GM23338 (cell line): ENCODE measurements around the gene IFIT1B.

Experiments used
- CTCF ChIP-seq, 2 experiments: fragments of 200-600 bp in 1 of 2; sonication (generic) in 1 of 2; conservative IDR thresholded peaks; 2 replicates each; pipeline versions ENCODE4 v1.5.1 to v1.6.1; 2016 to 2017; ENCODE audit warnings: antibody characterized with exemption in 2 of 2, low read depth in 2 of 2, mild to moderate bottlenecking in 2 of 2, moderate library complexity in 1 of 2
- EZH2 ChIP-seq: fragments of 200-600 bp; sonication (generic); IDR thresholded peaks from one replicate; pipeline ENCODE4 v1.8.0; 2017; ENCODE audit warnings: antibody characterized with exemption, mild to moderate bottlenecking, low read depth; ENCODE audit not compliant: unreplicated experiment
- EZH2phosphoT487 ChIP-seq: fragments of 200-600 bp; sonication (generic); IDR thresholded peaks from one replicate; pipeline ENCODE4 v1.8.1; 2018; ENCODE audit warnings: antibody characterized with exemption; ENCODE audit not compliant: unreplicated experiment
- POLR2AphosphoS5 ChIP-seq: IDR thresholded peaks from 2 replicates; pipeline ENCODE4 v1.6.1; 2016; ENCODE audit warnings: antibody characterized with exemption, low read depth
- TF ChIP-seq, protein P1 (sequence below): IDR thresholded peaks from one replicate; pipeline ENCODE4 v1.6.1; 2018; ENCODE audit warnings: antibody characterized with exemption; ENCODE audit not compliant: unreplicated experiment

DNA sequence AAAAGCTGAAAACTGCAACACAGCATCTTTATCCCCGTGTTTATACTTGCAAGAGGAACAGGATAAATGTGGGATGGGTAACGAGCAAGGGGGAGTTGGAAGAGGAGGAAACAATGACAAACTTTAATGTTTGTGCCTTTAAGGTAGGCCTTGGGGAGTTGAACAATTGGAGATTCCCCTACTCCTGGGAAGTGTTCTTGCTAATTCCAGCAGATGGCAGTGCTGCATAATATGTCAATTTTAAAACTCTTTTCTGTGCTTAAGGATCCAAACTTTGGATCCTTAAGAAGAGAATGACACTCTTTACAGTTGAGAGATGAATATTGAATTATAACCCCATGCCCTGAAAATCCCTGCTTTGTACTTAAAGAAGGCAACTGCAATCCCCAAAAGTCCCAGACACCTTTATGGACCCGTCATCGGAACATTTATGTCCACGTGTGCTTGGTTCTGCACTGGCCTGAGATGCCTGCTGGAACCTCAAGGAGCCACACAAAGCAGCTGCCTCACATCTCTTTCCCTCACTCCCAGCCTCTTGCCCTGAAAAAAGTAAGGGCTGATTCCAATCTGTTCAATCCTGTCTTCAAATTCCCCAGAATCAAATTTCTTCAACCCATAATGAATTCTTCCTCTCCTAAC lies 48.5 kb downstream of the IFIT1B start:
- peak; percentile 84 to 86 for TF ChIP-seq CTCF (conservative IDR thresholded peaks at IDR 0.05; ENCODE audit: low read depth in 2 of 2)
- no peak for TF ChIP-seq POLR2AphosphoS5
- no peak for TF ChIP-seq EZH2
- TF ChIP-seq, protein P1, sequence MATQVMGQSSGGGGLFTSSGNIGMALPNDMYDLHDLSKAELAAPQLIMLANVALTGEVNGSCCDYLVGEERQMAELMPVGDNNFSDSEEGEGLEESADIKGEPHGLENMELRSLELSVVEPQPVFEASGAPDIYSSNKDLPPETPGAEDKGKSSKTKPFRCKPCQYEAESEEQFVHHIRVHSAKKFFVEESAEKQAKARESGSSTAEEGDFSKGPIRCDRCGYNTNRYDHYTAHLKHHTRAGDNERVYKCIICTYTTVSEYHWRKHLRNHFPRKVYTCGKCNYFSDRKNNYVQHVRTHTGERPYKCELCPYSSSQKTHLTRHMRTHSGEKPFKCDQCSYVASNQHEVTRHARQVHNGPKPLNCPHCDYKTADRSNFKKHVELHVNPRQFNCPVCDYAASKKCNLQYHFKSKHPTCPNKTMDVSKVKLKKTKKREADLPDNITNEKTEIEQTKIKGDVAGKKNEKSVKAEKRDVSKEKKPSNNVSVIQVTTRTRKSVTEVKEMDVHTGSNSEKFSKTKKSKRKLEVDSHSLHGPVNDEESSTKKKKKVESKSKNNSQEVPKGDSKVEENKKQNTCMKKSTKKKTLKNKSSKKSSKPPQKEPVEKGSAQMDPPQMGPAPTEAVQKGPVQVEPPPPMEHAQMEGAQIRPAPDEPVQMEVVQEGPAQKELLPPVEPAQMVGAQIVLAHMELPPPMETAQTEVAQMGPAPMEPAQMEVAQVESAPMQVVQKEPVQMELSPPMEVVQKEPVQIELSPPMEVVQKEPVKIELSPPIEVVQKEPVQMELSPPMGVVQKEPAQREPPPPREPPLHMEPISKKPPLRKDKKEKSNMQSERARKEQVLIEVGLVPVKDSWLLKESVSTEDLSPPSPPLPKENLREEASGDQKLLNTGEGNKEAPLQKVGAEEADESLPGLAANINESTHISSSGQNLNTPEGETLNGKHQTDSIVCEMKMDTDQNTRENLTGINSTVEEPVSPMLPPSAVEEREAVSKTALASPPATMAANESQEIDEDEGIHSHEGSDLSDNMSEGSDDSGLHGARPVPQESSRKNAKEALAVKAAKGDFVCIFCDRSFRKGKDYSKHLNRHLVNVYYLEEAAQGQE, result no peak
- no peak for TF ChIP-seq EZH2phosphoT487
